GM12864 (cell line): ENCODE measurements around the gene OMA1.

ENCODE experiments used
- DNase-seq: peaks from one replicate; pipeline ENCODE4 v3.0.0-alpha.2; 2011; ENCODE audit warnings: low read depth
- H3K4me3 ChIP-seq: 2 replicates; pipeline ENCODE4 v1.5.1; 2011; ENCODE audit warnings: mild to moderate bottlenecking, low read depth, low read length, control low read depth
- CTCF ChIP-seq: IDR thresholded peaks from 2 replicates; pipeline ENCODE4 v1.5.1; 2011; ENCODE audit warnings: low read depth, mild to moderate bottlenecking, moderate library complexity, low read length, control low read depth, inconsistent platforms; ENCODE audit errors: missing control alignments

Gene OMA1

DNA sequence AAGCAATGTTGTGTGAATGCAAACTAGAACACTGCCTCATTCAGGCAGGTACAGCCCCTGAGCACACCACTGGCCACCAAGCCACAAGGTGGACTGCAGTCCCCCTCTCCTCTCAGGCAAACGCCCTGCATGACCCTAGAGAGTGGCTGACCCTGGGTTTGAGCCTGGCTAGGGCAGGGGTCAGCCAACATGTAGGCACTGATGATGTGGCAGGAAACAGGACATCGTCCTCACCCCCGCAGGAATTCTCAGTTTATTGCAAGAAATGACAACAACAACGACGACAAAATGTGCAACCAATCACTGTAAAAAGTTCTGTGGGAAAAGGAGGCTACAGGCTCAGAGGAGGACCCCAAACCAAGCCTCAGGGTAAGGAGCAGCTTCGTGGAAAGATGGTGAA lies 81.3 kb downstream of the OMA1 start:
- DNase-seq: no peak
- TF ChIP-seq CTCF: no peak
- no peak overlapping the region for H3K4me3 ChIP-seq

- no peak overlapping the region for H3K4me3 ChIP-seq
- TF ChIP-seq CTCF: no peak
- no peak for DNase-seq
Observed at GRCh38 chr1:58460469-58460868, 86.1 kb downstream of the OMA1 start.

- no peak for DNase-seq
- no peak for TF ChIP-seq CTCF
- no peak overlapping the region for H3K4me3 ChIP-seq
Observed at GRCh38 chr1:58459911-58460310, 86.6 kb downstream of the OMA1 start.

DNA sequence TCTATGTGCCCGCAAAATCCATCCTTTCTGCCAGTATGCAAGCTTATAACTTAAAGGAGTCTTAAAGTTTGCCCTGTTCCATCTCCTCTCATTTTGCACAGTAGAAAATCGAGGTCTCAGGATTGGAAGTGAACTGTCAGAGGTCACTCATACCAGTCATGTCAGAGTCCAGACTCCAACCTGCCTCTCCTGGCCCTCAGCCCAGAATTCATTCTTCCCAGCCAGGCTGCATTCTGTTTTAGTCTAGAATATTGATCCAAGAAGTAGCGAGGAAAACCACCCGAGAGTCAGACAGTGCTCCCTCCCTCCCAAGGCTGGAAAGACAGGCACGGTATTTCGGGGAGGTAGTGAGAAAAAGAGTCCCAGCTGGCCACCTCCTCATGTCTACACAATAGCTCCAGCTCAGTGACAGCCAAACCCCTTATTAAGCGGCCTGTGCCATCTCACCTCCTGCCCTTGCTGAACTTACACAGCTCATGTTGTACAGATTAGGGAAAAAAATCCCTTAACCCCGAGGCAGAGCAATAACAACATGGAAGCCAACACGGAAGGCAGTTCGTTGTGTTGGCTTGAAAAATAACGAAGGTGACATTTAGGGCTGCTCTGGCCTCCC lies 89.4 kb downstream of the OMA1 start:
- no peak overlapping the region for H3K4me3 ChIP-seq
- no peak for TF ChIP-seq CTCF
- DNase-seq: no peak

DNA sequence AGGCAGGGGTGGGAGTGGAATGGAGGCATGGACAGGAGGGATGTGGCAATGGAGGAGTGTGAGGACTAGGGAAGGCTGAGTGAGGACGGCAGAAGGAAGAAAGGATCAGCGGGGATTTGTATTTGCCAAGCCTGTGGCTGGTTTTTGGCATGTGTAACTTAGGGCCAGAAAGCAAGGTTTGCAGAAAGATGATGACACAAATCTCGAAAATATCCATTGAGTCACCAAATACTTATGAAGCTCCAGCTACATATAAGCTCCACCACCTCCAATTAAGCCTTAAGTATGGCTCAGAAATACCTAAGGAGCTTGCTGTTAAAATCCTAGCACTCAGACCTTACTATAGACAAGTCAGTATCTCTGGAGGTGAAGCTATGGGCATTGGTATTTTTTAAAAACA lies 90.1 kb downstream of the OMA1 start:
- H3K4me3 ChIP-seq: no peak overlapping the region
- TF ChIP-seq CTCF: no peak
- DNase-seq: no peak

DNA sequence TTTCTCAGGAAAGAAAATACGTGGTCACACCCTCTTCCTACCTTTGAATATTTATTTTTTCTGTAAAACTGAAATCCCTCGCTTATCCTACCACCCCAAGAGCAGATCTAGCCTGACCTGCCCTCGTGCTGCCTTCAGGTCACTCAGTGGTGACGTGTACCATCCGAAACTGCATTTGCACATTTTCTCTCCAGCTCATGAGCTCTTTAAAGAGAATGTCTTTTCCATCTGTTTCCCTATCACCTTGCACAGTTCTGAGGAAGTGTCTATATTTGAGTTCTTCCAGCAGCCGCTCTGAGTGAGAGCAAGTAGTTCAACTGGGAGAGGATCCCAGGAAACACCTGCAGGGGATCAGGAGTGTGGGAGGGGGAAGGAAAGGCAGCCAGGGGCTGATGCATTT lies 91.7 kb downstream of the OMA1 start:
- TF ChIP-seq CTCF: no peak
- DNase-seq: no peak
- H3K4me3 ChIP-seq: no peak overlapping the region

- no peak for TF ChIP-seq CTCF
- no peak for DNase-seq
- H3K4me3 ChIP-seq: no peak overlapping the region
Observed at GRCh38 chr1:58454385-58454784, 92.1 kb downstream of the OMA1 start.
